ENCODE data around the gene SLC2A9.

SLC2A9 gene

DNA sequence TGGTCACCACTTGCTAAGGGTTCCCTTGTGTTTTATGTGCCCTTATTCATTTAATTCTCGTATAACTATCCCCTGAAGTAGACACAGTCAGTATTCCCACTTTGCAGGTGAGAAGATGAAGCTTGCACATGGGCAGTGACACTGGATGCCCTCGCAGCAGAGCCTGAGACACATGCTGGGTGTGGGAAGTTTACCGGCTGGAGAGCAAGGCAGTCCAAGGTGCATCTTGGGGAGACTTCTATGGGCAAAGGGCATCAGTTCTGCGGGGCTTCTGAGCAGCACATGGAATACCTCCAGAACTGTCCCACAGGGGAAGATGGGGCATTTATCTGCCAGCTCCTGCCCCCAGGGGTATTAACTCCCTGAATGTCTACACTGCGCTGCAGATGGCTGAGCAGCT is 92.2 kb downstream of the SLC2A9 start:
- no peak overlapping the region for H3K4me3 ChIP-seq (ENCODE audit: control insufficient read depth, low read depth, low read length)
- no peak for DNase-seq (ENCODE audit: low read depth)
- TF ChIP-seq CTCF (IDR thresholded peaks at IDR 0.05; ENCODE audit: control insufficient read depth, insufficient read depth, low read depth, low read length, missing control alignments) = no peak

DNA sequence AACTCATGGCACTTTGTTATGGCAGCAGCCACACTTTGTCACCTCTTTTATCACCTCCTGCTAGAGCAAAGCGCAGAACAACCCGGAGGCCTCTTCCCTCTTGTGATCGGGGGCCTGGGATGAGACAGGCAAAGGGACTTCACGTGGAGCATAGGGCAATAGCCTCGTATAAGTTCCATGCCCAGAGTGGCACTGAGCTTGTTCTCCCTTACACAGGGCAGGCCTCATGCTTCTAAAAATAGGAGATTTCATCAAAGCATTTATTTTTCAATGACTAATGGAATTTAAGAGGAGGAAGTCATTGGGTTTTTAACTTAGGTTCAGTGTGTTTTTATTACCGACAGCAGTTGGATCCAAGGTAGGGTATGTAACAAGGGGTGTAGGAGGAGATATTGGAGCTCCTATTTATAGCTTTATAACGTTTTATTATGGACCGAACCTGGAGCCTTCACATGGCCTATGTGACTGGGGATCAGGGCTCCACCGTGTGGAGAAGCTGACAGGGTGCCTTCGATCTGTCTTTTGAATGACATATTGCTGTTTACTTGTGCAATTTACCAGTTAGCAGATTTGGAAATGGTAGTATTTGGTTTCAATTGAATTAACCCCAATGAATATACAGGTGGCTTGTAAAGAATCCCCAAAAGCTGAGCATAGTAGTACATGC is 93.8 kb downstream of the SLC2A9 start:
- no peak for TF ChIP-seq CTCF (IDR thresholded peaks at IDR 0.05; ENCODE audit: control insufficient read depth, insufficient read depth, low read depth, low read length, missing control alignments)
- no peak for DNase-seq (ENCODE audit: low read depth)
- no peak overlapping the region for H3K4me3 ChIP-seq (ENCODE audit: control insufficient read depth, low read depth, low read length)

DNA sequence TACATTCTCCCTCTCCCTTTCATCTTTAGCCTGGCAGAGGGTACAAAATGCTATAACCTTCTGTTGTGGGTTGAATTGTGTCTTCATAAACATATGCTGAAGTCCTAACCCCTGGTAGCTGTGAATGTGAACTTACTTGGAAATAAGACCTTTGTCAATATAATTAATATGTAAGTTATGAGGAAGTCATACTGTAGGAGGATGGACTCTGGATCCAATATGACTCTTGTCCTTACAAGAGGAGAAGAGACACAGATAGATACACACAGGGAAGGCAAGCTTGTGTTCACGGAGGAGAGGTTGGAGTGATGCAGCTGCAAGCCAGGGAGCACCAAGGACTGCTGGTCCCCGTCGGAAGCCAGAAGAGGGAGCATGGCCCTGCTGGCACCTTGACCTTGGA is 94.7 kb downstream of the SLC2A9 start:
- H3K4me3 ChIP-seq (ENCODE audit: control insufficient read depth, low read depth, low read length) = no peak overlapping the region
- no peak for TF ChIP-seq CTCF (IDR thresholded peaks at IDR 0.05; ENCODE audit: control insufficient read depth, insufficient read depth, low read depth, low read length, missing control alignments)
- DNase-seq (ENCODE audit: low read depth) = no peak

DNA sequence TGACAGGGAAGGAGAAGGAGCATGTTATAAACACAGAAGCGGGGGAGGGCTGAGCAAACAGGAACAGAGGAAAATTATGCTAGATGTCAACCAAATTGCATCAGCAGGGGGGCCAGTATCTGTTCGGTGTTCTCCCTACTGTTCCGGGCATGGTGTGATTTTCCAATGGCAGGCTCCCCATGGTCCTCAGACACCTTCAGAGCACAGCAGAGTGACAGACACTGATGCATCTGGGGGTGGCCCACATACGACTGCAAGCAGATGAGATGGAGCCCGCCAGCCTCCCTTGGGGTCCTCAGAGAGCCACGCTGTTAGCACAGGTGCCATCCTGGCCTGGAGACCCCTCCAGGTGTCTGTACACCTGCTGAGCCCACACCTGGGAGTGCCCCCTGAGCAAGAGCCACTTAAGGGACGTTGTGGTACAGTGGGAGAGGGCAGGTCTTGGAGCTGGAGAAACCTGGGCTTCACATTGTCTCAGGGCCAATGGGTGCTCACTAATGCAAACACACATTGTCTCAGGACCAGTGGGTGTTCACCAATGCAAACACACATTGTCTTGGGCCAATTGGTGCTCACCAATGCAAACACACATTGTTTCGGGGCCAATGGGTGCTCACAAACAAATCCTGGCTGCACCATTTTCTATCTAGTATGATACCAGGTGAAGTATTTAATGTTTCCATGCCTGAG is 95.4 kb downstream of the SLC2A9 start:
- no peak overlapping the region for H3K4me3 ChIP-seq (ENCODE audit: control insufficient read depth, low read depth, low read length)
- TF ChIP-seq CTCF (IDR thresholded peaks at IDR 0.05; ENCODE audit: control insufficient read depth, insufficient read depth, low read depth, low read length, missing control alignments) = no peak
- no peak for DNase-seq (ENCODE audit: low read depth)

- H3K4me3 ChIP-seq (ENCODE audit: control insufficient read depth, low read depth, low read length) = no peak overlapping the region
- no peak for DNase-seq (ENCODE audit: low read depth)
- no peak for TF ChIP-seq CTCF (IDR thresholded peaks at IDR 0.05; ENCODE audit: control insufficient read depth, insufficient read depth, low read depth, low read length, missing control alignments)
Measured at GRCh38 chr4:9924750-9925149, 96.5 kb downstream of the SLC2A9 start.

- TF ChIP-seq CTCF (IDR thresholded peaks at IDR 0.05; ENCODE audit: control insufficient read depth, insufficient read depth, low read depth, low read length, missing control alignments) = no peak
- DNase-seq (ENCODE audit: low read depth) = no peak
- no peak overlapping the region for H3K4me3 ChIP-seq (ENCODE audit: control insufficient read depth, low read depth, low read length)
Measured at GRCh38 chr4:9923195-9923812, 98.0 kb downstream of the SLC2A9 start.

Data from AG09309 (cell line).